ENCODE measurements around the gene FTSJ3.
A peak's percentile ranks its signal among the peaks of the same experiment; 100 is the strongest.
"Not testable (repeated sequence)": the region's sequence is repeated elsewhere in the genome, so short reads cannot be mapped to it uniquely, and the experiment has no call there.

FTSJ3 gene

DNA sequence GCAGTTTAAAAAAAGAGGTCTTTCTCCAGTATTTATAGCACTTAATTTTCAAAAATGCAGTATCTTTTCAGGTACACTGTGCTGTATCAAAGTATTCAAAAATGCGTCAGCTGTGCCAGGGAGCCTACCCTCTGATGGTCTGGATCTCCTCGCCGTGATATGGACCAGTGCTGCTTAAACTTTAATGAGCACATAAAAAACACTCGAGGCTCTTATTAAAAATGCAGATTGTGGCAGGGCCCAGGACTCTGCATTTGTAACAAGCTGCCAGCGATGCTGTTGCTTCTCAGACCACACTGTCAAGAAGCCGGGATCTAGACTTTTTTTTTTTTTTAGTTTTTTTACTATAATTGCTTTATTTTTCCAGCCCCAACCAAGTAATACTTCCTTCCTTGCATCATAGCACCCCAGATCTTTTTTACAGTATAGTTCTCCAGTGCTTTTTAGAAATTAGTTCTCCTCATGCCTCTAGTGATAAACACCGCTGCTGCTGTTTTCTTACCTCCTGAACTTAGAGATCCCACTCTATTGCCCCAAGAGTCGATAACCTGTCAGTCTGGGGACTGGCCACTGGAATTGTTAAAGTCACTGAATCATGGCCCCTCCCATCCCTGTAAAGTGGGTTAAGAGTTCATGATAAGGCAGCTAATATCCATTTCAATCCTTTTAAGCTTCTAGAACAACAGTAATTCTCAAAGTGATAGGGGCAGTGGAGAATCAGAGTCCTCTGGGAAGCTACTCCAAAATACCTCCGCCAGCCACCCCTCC lies 16.6 kb upstream of the FTSJ3 start:
- no peak for DNase-seq (ENCODE audit: low read depth, low spot score)

DNA sequence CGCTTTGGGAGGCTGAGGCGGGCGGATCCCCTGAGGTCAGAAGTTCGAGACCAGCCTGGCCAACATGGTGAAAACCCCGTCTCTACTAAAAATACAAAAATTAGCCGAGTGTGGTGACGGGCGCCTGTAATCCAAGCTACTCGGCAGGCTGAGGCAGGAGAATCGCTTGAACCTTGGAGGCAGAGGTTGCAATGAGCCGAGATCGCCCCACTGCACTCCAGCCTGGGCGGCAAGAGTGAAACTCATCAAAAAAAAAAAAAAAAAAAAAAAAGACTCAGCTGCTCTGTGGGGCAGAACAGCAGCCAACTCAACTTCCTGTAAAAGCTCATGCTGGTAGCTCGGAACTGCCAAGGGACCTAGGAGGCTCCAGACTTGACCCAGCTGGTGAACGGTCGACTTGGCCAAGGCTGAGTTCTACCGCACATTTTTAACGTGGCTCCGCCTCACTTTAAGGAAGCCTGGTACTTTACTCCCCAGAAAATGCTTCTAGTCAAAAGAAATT lies 16.0 kb upstream of the FTSJ3 start:
- DNase-seq (ENCODE audit: low read depth, low spot score), result not testable (repeated sequence)

DNA sequence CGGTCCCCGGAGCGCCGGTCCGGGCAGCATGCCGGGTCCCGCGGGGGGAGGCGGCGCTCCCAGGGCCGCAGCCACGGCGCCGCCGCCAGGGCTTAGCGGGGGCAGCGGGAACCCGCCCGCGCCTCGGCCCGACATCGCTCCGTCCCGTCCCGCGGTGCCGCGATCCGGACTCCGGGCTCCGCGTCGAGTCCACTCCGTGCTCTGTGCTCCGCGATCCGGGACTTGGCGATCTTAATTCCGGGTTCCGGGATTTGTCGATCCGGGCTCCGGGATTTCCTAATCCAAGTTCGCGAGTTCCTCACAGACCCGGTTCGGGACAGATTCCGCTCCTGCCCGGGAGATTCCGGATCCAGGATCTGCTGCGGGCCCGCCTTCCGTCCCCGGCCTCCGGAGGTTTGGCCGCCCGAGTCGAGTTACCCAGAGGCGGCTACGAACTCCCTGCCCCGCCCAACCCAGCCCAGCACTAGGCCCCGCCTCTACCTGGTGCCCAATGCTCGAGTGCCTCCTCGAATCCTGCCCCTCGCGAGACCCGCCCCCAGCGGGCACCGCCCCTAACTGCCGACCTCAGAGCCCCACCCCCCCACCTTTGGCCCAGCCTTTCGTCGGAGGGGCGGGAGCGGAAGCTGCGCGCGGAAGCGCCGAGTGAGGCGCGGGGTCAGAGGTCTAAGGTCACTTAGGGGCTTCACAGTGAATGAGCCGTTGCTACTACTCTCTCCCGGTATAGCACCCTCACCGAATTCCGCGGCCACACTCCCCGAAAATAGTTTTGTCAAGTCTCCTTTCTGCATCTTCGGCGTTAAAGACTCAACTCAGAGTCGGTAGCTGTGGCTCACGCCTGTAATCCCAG lies 15.3 kb upstream of the FTSJ3 start, which contains the start of gene SMARCD2:
Gene SMARCD2, minus strand, starts transcription at position 146 of the 847 bp plus-strand sequence. Its CDS starts 11 bp downstream, at position 135.
- DNase-seq (ENCODE audit: low read depth, low spot score), result peak; percentile 96

DNA sequence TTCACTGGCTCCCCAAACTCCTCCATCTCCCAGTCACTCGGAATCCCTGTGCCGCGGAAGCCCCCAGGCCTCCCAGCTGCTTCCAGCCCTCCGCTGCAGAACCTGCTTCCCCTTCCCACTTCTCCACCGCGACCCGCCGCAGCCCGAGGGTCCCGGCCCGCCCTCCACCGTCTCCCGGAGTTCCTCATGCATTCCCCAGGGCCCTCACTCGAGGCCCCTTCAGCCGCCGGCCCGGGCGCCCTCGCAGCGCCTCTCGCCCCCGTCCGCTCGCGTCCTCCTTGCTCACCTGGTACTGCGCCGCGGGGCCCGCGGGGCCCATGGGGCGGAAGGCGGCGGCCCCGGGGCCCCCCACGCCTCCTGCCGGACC lies 14.7 kb upstream of the FTSJ3 start:
- DNase-seq (ENCODE audit: low read depth, low spot score), result no peak

GRCh38 chr17:63841350-63842172 lies 14.1 kb upstream of the FTSJ3 start:
- DNase-seq (ENCODE audit: low read depth, low spot score), result no peak

DNA sequence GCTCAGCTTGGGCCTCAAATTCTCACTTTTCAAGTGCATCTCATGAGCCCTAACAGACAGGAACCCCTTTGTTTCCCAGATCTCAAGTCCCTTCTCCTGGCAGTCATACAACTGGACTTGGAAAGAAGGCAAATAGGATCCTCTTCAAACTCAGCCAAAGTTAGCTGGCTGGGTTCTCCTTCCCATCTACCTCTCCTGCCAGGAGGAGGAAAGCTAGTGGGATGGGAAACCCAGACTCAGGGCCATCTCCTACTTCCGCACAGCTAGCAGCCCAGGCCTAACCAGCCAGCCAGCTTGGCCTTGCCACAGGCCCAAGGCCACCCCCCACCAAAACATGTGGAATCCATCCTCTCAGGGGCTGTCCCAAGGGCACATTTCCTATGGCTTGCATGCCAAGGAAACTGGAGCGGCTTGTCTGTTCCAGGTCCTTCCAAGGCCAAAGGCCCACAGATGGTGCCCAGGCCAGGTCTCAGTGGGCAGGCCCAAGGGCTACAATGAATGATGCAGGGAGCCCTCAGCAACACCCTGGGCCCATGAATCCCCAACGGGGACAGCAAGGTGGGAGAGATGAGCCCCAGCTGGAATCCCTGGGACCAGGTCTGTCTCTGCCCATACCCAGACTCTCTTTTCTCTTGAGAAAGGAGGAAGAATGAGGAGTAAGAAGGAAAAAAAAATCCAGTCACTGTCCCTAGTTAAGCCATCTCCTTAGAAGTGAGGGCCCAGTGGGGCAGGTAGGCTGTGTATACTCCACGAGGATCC lies 13.3 kb upstream of the FTSJ3 start:
- no peak for DNase-seq (ENCODE audit: low read depth, low spot score)

DNA sequence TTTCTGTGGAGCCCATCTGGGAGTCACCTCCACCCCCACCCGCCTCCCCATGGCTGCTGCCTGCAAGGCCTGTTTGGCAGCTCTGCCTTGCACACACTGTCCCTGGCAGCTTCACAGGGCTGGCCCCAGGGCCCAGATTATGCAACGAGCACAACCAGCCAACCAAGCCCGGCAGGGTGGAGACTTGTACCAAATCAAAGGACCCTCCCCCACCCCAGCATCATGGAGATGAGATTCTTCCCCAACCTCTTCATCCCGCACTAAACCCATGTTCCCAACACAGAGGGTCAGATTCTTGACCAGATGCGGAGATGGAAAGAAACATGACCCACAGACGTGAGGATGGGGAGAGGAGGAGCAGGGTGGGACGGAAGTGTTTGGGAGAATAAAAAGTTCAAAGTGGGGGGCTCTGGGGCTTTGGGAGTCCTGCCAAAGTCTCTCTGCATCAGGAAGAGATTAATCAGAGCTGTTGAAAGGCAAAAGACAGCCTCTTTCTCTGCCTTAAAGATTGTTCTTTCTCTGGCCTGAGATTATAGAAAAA lies 11.2 kb upstream of the FTSJ3 start:
- no peak for DNase-seq (ENCODE audit: low read depth, low spot score)

GRCh38 chr17:63837962-63838600 lies 10.6 kb upstream of the FTSJ3 start:
- no peak for DNase-seq (ENCODE audit: low read depth, low spot score)

DNA sequence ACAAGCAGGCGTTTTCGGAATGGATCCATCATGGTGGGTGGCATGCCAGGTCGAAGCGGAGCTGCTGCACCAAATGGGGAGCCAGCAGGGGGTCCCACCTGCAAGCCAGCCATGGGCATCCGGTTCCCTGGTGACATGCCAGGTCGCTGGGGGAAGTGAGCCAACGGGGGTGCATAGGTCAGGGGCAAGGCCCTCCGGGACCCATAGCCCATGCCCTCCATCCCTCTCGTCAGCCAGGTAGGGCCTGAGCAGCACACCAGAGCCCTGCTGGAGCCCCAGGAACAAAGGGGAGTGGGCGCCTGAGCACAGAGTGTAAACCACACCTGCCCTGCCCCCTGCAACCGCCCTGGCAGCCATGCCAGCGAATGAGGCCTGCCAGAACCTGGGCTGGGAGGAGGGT lies 10.0 kb upstream of the FTSJ3 start:
- no peak for DNase-seq (ENCODE audit: low read depth, low spot score)

GRCh38 chr17:63836811-63837210 lies 9.3 kb upstream of the FTSJ3 start:
- DNase-seq (ENCODE audit: low read depth, low spot score), result no peak

- no peak for DNase-seq (ENCODE audit: low read depth, low spot score)
These were observed 7.8 kb upstream of the FTSJ3 start for GRCh38 chr17:63835167-63835720.

GRCh38 chr17:63834431-63835166 lies 7.1 kb upstream of the FTSJ3 start:
- no peak for DNase-seq (ENCODE audit: low read depth, low spot score)

- no peak for DNase-seq (ENCODE audit: low read depth, low spot score)
These were observed 6.4 kb upstream of the FTSJ3 start for GRCh38 chr17:63833741-63834373.

GRCh38 chr17:63833026-63833740 lies 5.7 kb upstream of the FTSJ3 start:
- no peak for DNase-seq (ENCODE audit: low read depth, low spot score)

GRCh38 chr17:63832455-63832854 lies 5.0 kb upstream of the FTSJ3 start:
- no peak for DNase-seq (ENCODE audit: low read depth, low spot score)

DNA sequence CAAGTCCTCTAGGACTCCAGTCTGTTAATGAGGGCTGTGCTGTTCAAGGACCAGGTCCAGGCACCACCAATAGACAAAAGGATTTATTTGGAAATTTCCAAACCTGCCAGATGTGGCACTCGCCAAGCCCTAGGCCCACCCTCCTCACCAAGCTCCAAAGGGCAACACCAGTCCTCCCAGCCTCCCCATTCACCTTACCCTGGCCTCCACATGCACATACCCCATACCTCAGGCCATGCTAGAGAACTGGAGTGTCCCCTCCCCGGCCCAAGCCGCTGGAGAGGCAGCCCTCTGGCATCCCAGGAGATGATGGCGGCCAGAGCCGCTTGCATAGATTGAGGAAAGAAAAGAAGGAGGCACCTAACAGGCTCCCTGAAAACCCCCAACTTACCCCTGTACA lies 4.6 kb upstream of the FTSJ3 start:
- DNase-seq (ENCODE audit: low read depth, low spot score), result no peak

- DNase-seq (ENCODE audit: low read depth, low spot score), result no peak
These were observed 4.0 kb upstream of the FTSJ3 start for GRCh38 chr17:63831505-63831904.

- no peak for DNase-seq (ENCODE audit: low read depth, low spot score)
These were observed 3.5 kb upstream of the FTSJ3 start for GRCh38 chr17:63830904-63831491.
